PFSK-1 (cell line): Measurements from ENCODE around the gene ALDOC.

Source experiments
- FOXP2 ChIP-seq: optimal IDR thresholded peaks from 2 replicates; pipeline ENCODE3; 2011; ENCODE audit warnings: borderline replicate concordance, control low read depth, inconsistent platforms; ENCODE audit not compliant: insufficient read depth; ENCODE audit errors: extremely low read length, extremely low read depth
- POLR2AphosphoS5 ChIP-seq: IDR thresholded peaks from 2 replicates; pipeline ENCODE4 v1.6.1; 2012; ENCODE audit warnings: low read depth, mild to moderate bottlenecking, control low read depth, low read length, moderate library complexity
- REST ChIP-seq, 2 experiments: IDR thresholded peaks; 2 replicates each; pipeline versions ENCODE4 v1.6.1 to v1.8.0; 2011 to 2012; ENCODE audit warnings: low read depth in 2 of 2, low read length in 2 of 2, control low read depth in 1 of 2, inconsistent platforms in 1 of 2, mild to moderate bottlenecking in 1 of 2, moderate library complexity in 1 of 2; ENCODE audit not compliant: insufficient read depth in 1 of 2
- SIN3A ChIP-seq: IDR thresholded peaks from 2 replicates; pipeline ENCODE4 v1.6.1; 2012; ENCODE audit warnings: mild to moderate bottlenecking, low read length, moderate library complexity, borderline replicate concordance; ENCODE audit not compliant: insufficient read depth
- TAF1 ChIP-seq: IDR thresholded peaks from 2 replicates; pipeline ENCODE4 v1.6.1; 2012; ENCODE audit warnings: low read length, control low read depth, borderline replicate concordance; ENCODE audit not compliant: insufficient read depth

DNA sequence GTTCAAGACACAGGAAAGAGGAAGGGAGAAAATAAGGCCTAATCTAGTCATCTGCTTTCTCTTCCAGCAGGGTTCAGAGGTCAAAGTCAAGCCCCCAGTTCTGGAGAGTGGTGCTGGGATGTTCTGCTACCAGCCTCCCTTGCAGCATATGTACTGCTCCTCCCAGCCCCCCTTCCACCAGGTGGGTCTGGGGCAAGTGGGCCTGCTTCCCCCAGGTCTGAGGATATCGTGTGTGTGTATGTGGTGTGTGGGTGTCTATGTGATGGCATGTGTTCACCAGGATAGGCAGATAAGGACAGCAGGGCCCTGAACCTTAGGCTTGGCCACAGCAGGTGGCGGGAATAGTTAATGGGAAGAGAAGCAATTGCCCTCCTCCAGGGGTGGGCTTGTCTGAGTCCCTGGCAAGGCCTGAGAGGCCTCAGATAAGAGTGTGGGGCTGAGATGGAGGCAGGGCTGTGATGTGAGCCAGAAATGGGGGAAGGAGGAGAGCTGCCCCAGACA is 49.5 kb downstream of the ALDOC start:
- no peak for TF ChIP-seq TAF1
- no peak for TF ChIP-seq SIN3A
- TF ChIP-seq REST (IDR thresholded peaks at IDR 0.05; ENCODE audit: insufficient read depth in 1 of 2, low read depth in 2 of 2, low read length in 2 of 2): no peak
- TF ChIP-seq FOXP2: no peak
- TF ChIP-seq POLR2AphosphoS5: no peak
